ENCODE results near the gene SHISAL2A. TPM values are rescaled to one million over a fixed set of nuclear protein-coding genes. Genes with fewer than 3 reads are reported as not detected.
A peak's percentile ranks its signal among the peaks of the same experiment; 100 is the strongest.

Gene SHISAL2A
- total and polyA plus RNA-seq, 2 of the 8 experiments (the other 6 are each of a cell fraction or from before 2014, with no cell fraction given) = 0.74 to 2.1 TPM

DNA sequence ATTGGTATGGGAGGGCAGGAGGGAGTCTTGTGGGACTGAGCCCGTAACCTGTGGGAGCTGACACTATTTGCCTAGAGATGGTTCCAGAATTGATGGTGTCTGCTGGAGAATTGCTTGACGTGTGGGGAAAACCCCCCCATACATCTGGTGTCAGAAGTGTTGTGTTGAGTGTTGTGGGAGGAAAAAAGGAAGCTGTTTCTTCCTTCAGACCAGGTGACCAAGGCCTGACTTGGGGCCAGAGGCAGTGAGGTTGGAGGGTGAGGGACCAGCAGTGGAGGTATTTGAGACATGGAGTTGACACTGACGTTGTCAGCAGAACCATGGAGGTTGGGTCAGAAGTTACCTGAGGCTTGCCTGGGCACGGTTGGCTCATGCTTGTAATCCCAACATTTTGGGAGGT lies 8.3 kb downstream of the SHISAL2A start:
- DNase-seq (ENCODE audit: low read depth in 1 of 2, low spot score in 2 of 2) = no peak
- Histone ChIP-seq H3K56ac (replicated peaks; ENCODE audit: insufficient read length, low read depth, low read length) (no peak overlapping the region), H4K91ac (replicated peaks; ENCODE audit: insufficient read length, low read length) (no peak overlapping the region), H3K79me2 (ENCODE audit: control insufficient read depth in 1 of 2, insufficient read depth in 2 of 2, low read length in 2 of 2) (no peaks in the 10 kb centered on the region), H3K79me1 (ENCODE audit: low read depth, low read length) (no peaks in the 10 kb centered on the region), H4K20me1 (replicated peaks in 1 of 2; ENCODE audit: control insufficient read depth in 1 of 2, insufficient read depth in 2 of 2, low read length in 2 of 2) (no peaks in the 10 kb centered on the region), H2BK120ac (replicated peaks; ENCODE audit: low read depth, low read length) (no peak overlapping the region), H2AK5ac (ENCODE audit: low read depth, low read length) (no peak overlapping the region), H4K8ac (ENCODE audit: extremely low read depth, insufficient read depth, low read length) (no peak overlapping the region), H3K4me1 (replicated peaks in 1 of 4; ENCODE audit: control insufficient read depth in 3 of 4, insufficient read depth in 4 of 4, low read length in 3 of 4) (peaks cover 0 to 2% (median 0%) of the 10 kb centered on the region in 4 experiments; a peak in 1 of 7 replicates), H3K18ac (ENCODE audit: extremely low read depth, low read length) (no peak overlapping the region), H3K23me2 (ENCODE audit: low read depth, low read length) (no peaks in the 10 kb centered on the region), H3K27me3 (replicated peaks in 1 of 4; ENCODE audit: control insufficient read depth in 3 of 4, extremely low read depth in 1 of 4, insufficient read depth in 3 of 4, low read length in 3 of 4) (no peaks in the 10 kb centered on the region), H3K9me3 (ENCODE audit: insufficient read depth in 2 of 2, low read depth in 1 of 2, low read length in 1 of 2) (no peaks in the 10 kb centered on the region), H2BK15ac (ENCODE audit: low read length) (no peak overlapping the region), H3K36me3 (ENCODE audit: control insufficient read depth in 2 of 4, insufficient read depth in 4 of 4, low read length in 3 of 4) (no peaks in the 10 kb centered on the region), H3K27ac (ENCODE audit: low read depth, low read length) (no peak overlapping the region), H3K4me3 (ENCODE audit: extremely low read depth in 1 of 4, insufficient read depth in 2 of 4, low read depth in 3 of 4, low read length in 4 of 4) (no peak overlapping the region), H3K14ac (ENCODE audit: insufficient read length) (no peak overlapping the region), H3K9ac (replicated peaks in 1 of 4; ENCODE audit: extremely low read depth in 1 of 4, low read depth in 3 of 4, low read length in 3 of 4) (no peak overlapping the region), H2BK20ac (ENCODE audit: low read length) (peak overlapping the region; percentile 75; the same call in 1 of the 2 replicates), H3K23ac (ENCODE audit: insufficient read length) (no peak overlapping the region), H4K5ac (ENCODE audit: insufficient read length, low read depth, low read length) (no peak overlapping the region), H2BK12ac (ENCODE audit: low read depth, low read length) (no peak overlapping the region), H3K4me2 (ENCODE audit: insufficient read depth in 1 of 2, low read depth in 2 of 2, low read length in 2 of 2) (no peak overlapping the region), H3K4ac (replicated peaks; ENCODE audit: insufficient read length, low read depth, low read length) (no peak overlapping the region), H2BK5ac (ENCODE audit: low read depth, low read length) (no peak overlapping the region), H2AFZ (ENCODE audit: low read length) (no peak overlapping the region)
- ChIA-PET CTCF (ENCODE audit: partially characterized antibody) (interaction anchor here (1.0 to 1.8 kb wide), 2 partner anchors 22 to 44 kb away, joined by 3 to 5 read pairs; no protein-coding TSS in a partner anchor), POLR2A (ENCODE audit: partially characterized antibody) (no interaction called here)
- WGBS, 2 experiments (ENCODE audit: extremely low coverage in 1 of 2, insufficient coverage in 1 of 2, insufficient read length in 1 of 2, insufficient replicate concordance in 2 of 2, low coverage in 1 of 2, low lambda C conversion rate in 2 of 2, missing lambda C conversion rate in 1 of 2) = 86% methylated on average over 4 of the region's 4 CpGs; no CpG with 5 or more reads in 1 of the 2 experiments
- FAIRE-seq = no peak
- TF ChIP-seq JUND (IDR thresholded peaks at IDR 0.05; ENCODE audit: low read length) (no peak), TCF12 (IDR thresholded peaks at IDR 0.05; ENCODE audit: low read depth, low read length) (no peak), EGR1 (IDR thresholded peaks at IDR 0.05; ENCODE audit: borderline replicate concordance, low read depth, low read length) (no peak), RAD21 (IDR thresholded peaks at IDR 0.05 in 1 of 2, conservative IDR thresholded peaks at IDR 0.05 in 1 of 2; ENCODE audit: low read depth in 2 of 2, low read length in 2 of 2) (no peak)

Data from H1 (cell line).